Stimulated activated effector memory CD8-positive, alpha-beta T cell treated with anti-CD3 and anti-CD28 coated beads, Interleukin-12 subunit alpha, Interleukin-12 subunit beta, amount 100 ng/mL, for 72 hours (primary cell): ENCODE data around the gene AGER.
"Not testable (repeated sequence)": the region's sequence is repeated elsewhere in the genome, so short reads cannot be mapped to it uniquely, and the experiment has no call there.

Source experiments
- ATAC-seq: fragments of 150-1000 bp; cut with Tn5 transposase; 2 replicates; pipeline ENCODE4 v1.10.0; 2021
- DNase-seq, 2 donors: peaks; one replicate each; pipeline ENCODE4 v3.0.0; 2021 to 2022; ENCODE audit warnings: low spot score in 2 of 2
- H3K27ac Mint-ChIP-seq: one replicate; pipeline ENCODE4 v1.8.0; 2022; ENCODE audit warnings: mild to moderate bottlenecking, mixed read lengths
- H3K36me3 Mint-ChIP-seq: one replicate; pipeline ENCODE4 v1.8.0; 2022; ENCODE audit warnings: mild to moderate bottlenecking, mixed read lengths
- H3K4me1 Mint-ChIP-seq: one replicate; pipeline ENCODE4 v1.8.0; 2022; ENCODE audit warnings: mixed read lengths
- H3K4me3 Mint-ChIP-seq: one replicate; pipeline ENCODE4 v1.8.0; 2022; ENCODE audit warnings: mild to moderate bottlenecking, mixed read lengths
- H3K9me3 Mint-ChIP-seq: one replicate; pipeline ENCODE4 v1.8.0; 2022; ENCODE audit warnings: mixed read lengths

Gene AGER

DNA sequence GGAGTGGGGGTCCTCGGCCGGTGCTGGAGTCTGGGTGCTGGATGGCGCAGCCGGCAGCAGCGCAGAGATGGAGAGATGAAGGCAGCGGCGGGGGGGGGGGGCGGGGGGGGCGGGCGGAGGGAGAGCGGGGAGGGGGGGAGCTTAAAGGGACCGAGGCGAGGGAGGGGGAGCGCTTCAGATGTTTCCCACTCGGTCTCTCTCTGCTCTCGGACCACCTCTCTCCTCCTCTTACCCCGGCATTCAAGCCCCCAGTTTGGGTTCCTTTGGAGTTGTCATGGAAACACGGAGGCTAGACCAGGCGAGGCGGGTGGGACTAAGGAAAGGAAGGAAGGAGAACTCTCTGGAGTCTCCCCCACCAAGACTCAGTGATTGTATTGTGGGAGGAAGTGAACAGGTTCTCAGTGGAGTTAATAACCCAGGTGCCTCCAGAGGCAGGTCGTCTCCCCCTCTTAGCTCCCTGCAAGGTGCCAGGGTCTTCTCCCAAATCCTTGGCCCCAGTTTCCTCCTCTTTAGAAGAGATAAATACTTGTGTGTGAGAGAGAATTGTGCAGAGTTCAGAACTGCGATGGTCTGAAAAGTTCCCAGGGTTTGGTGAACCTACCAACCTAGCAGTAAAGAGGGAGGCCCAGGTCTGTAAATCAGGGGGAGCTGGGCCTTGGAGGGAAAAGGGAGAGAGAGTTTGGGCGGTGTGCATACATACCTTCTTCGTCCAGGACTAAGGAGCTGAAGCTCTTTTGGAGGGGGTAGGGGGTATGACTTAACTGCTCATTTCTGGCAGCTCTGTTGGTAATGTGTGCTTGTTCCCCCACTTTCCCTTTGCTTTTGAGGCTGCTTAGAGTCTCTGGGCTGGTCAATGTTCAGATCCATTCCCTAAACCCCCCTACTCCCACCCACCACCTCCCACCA, 31.9 kb downstream of the AGER start, which contains the start of gene PRRT1:
TSS of gene PRRT1 (minus strand) at position 77 of the 906 bp plus-strand sequence. CDS start 112 bp downstream, outside the sequence.
- Mint-ChIP-seq H3K4me3 (peak within 1 kb of the TSS; percentile 99), H3K9me3 (no peaks in the 10 kb centered on the region), H3K27ac (no peak within 1 kb of the TSS), H3K4me1 (peaks cover 74% of the 10 kb centered on the region), H3K36me3 (peaks cover 24% of the 10 kb centered on the region)
- no peak for DNase-seq
- no peak for ATAC-seq

GRCh38 chr6:32151181-32151862, 32.7 kb downstream of the AGER start:
- Mint-ChIP-seq H3K36me3 (peaks cover 16% of the 10 kb centered on the region), H3K4me1 (peaks cover 80% of the 10 kb centered on the region), H3K4me3 (peak overlapping the region; percentile 16), H3K27ac (no peak overlapping the region), H3K9me3 (no peaks in the 10 kb centered on the region)
- DNase-seq = no peak
- ATAC-seq = no peak

DNA sequence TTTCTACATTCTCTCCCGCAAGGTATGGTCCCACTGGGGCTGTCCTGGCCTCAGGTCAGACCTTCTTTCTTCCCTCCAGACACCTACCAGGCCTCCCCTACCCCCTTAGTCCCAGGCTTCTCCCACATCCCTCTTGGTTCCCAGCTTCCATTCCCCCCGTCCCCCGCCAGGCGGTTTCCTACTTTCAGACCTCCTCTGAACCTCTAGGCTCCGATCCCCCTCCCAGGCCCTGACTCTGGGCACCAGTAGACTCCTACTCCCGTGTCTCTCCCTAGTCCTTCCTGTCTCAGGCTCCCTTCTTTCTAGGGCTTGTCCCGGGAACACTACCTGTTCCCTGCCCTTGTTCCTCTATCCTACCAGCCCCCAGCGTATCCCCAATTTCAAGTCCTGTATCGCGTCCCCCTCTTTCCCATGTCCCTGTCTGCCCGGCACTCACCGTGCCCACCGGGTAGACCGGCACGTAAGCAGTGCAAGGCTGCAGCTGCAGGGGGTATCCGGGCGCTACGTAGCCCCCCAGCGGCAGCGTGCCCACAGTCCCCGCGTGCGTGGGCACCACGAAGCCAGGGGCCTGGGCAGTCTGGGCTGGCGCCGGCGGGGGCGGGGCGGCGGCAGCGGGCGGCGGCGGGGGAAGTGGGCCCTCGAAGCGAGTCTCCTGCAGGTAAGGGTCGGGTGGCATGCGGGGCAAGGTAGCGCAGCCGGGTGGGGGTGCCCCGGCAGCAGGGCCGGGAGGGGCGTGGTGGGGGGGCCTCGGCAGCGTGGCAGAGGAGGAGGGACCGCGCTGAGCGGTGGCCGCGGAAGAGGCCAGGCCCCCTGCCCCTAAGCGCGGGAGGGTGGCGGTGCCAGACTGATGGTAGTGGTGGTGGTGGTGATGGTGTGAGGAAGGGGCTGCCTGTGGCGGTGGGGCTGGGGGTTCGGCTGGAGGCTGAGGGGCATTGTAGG, 33.9 kb downstream of the AGER start:
- no peak overlapping the region for H3K4me3 Mint-ChIP-seq

GRCh38 chr6:32149092-32149755, 34.8 kb downstream of the AGER start:
- DNase-seq = no peak
- peak; percentile 29 for ATAC-seq
- Mint-ChIP-seq H3K4me3 (peak overlapping the region; percentile 75), H3K27ac (peak overlapping the region; percentile 72), H3K4me1 (peaks cover 64% of the 10 kb centered on the region), H3K9me3 (no peaks in the 10 kb centered on the region), H3K36me3 (peaks cover 11% of the 10 kb centered on the region)

More for the DNA sequence above, 33.9 kb downstream of the AGER start:
- no peak overlapping the region for H3K27ac Mint-ChIP-seq
- peaks cover 74% of the 10 kb centered on the region for H3K4me1 Mint-ChIP-seq
- peaks cover 11% of the 10 kb centered on the region for H3K36me3 Mint-ChIP-seq
- DNase-seq (no peak), ATAC-seq (no peak)
- H3K9me3 Mint-ChIP-seq = no peaks in the 10 kb centered on the region

DNA sequence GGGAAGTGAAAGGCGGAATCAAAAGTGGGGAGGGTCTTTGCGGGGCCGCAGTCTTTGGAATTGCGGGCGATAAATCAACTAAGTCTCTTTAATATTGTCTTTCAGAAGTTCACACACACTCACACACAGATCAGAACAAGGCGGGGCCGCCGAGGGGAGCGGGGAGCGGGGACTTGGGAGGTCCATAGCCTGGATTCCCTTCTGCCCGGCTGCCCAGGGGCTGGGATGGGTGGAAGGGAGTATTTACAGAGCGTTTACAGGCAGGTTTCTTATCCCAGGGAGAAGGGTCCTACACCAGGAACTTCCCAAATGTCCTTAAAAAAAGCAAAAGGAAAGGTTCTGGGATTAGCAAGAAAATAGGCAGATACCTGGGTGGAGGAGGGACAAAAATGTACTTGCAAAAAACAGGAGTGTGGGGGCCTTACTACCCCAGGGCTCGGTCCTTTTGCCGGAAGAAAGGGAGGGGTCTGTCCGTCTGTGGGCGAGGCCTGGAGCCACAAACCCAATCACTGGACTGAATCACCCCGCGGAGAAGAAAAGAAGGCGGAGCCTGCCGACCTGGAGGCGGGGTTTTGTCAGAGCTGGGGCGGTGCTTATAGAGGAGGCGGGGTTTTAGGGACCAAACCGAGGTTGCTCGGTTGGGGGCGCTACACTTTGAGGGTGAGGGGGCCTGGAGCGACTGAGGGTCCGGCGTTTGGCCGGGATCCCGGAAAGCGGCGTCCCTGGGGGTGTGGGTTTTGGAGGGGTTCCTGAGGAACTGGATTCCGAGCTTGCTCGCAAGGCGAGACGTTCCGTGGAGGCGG, 35.6 kb downstream of the AGER start:
- Mint-ChIP-seq H3K36me3 (peaks cover 11% of the 10 kb centered on the region), H3K27ac (peak overlapping the region; percentile 72), H3K9me3 (no peaks in the 10 kb centered on the region), H3K4me1 (peaks cover 57% of the 10 kb centered on the region), H3K4me3 (peak overlapping the region; percentile 75)
- DNase-seq (peak; percentile 54 to 81), ATAC-seq (peak; percentile 76)

DNA sequence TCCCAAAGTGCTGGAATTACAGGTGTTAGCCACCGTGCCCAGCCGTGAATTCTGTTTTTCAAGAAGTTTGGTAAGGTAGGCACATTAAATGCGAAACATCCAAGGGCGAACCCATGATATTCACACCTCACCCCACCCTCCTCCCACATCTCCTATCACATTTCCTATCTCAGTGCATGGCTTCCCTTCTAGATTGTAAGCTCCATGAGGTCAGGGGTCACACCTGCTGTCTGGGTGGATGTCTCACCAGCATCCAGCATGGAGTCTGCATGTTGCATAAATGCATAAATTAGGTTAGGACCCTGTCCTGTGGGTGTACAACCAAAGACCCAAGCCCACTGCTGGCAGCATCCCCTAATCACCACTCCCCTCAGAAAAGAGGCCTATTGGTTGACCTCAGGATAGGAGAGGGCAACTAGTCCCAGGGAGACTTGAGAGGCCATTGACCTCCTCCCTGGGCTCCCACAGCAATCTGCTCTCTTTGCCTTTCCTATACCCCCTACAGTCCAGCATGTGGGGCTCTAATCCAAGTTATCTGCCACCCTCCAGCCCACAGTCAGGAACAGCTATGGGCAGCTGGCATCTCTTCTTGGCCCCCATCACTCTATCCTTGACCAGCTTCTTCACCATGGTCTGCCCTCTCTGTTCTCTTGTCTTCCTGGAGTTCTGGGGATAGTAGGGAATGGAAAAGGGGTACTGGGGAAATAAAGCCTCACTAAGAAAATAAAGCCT, 36.5 kb downstream of the AGER start:
- Mint-ChIP-seq H3K4me1 (peaks cover 49% of the 10 kb centered on the region), H3K9me3 (no peaks in the 10 kb centered on the region), H3K27ac (no peak overlapping the region), H3K36me3 (peaks cover 11% of the 10 kb centered on the region), H3K4me3 (peak overlapping the region; percentile 75)
- DNase-seq (no peak), ATAC-seq (no peak)

DNA sequence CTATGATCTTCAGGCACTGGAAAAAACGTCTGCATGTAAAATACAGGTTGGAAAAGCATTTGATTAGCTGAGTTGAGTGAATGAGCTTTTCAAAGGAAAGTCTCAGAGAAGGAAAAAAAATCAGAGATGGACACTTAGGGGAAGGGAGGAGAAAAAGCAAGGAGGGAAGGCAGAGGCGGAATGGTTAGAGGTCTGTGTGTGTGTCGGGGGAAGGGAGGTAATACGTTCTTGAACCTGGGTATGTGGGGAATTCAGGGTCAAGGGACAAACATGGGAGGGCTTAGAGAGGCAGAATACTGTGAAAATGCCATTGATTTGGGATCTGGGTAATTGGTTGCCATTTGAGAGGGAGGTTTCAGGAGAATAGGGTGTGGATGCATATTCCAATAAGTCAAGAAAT, 37.4 kb downstream of the AGER start:
- Mint-ChIP-seq H3K27ac (no peak overlapping the region), H3K4me1 (peaks cover 43% of the 10 kb centered on the region), H3K9me3 (no peaks in the 10 kb centered on the region), H3K4me3 (no peak overlapping the region), H3K36me3 (peaks cover 11% of the 10 kb centered on the region)
- DNase-seq (no peak), ATAC-seq (no peak)

DNA sequence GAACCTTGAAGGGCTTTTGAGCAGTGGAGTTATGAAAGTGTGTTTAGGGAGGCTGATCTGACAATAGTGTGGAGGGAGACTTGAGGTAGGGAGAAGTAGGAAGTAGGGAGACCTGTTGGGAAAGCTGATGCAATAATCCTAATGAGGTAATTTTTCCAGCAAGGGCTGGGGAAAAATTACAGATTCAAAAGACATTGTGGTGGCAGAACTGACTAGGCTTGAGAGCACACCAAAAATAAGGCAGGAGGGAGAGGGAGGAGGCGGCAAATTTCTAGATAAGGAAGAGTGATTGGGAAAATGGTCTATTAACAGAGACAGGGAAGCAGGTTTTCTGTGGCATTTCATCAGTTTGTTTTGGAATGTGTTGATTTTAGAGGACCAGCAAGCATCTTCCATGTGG, 37.8 kb downstream of the AGER start:
- H3K4me3 Mint-ChIP-seq = no peak overlapping the region
- H3K9me3 Mint-ChIP-seq = no peaks in the 10 kb centered on the region
- no peak for ATAC-seq
- H3K27ac Mint-ChIP-seq = no peak overlapping the region
- H3K4me1 Mint-ChIP-seq = peaks cover 39% of the 10 kb centered on the region
- peaks cover 11% of the 10 kb centered on the region for H3K36me3 Mint-ChIP-seq
- DNase-seq = no peak

DNA sequence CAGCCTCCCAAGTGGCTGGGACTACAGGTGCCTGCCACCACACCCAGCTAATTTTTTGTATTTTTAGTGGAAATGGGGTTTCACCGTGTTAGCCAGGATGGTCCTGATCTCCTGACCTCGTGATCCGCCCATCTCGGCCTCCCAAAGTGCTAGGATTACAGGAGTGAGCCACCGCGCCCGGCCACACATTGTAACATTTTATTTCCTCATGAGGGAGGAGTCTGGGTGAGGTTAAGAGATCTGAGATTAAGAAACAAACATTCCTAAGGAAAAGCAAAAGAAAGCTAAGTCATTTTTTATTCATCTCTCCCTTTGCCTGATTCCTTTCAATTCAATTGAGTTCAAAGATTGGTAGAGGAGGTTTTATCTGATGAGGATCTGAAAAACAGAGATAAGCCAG, 39.8 kb downstream of the AGER start:
- not testable (repeated sequence) for H3K9me3 Mint-ChIP-seq, H3K27ac Mint-ChIP-seq, DNase-seq, H3K4me3 Mint-ChIP-seq, ATAC-seq
- peaks cover 26% of the 10 kb centered on the region for H3K4me1 Mint-ChIP-seq
- H3K36me3 Mint-ChIP-seq = peaks cover 11% of the 10 kb centered on the region

DNA sequence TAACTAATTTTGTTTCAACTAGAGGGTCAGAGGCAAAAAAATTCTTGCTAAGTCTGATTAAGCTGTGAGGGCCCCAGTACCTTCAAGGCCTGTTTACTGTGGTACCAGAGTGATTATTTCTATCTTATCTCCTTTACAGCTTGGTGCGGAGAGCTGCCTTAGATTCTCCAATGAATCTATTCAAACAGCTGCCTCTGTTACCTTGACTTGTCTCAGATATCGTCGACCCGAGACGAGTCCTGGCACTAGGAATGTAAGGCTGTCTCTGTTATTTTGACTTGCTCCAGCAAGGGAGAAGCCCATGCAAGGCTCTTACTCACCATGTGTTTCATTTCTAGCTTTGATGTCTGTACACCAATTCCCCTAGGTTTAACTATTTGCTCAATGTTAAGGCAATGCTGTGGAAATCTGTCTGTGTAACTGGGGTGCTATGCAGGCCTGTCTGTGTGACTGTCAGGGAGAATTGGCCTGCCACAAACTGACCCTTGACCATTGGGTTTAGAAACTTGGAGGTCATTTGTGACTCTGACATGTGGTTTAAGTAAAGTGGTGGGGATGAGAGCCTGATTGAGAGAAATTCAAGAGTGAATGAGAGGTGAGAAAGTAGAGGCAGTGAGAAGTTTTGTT, 43.5 kb downstream of the AGER start:
- no peaks in the 10 kb centered on the region for H3K9me3 Mint-ChIP-seq
- no peaks in the 10 kb centered on the region for H3K36me3 Mint-ChIP-seq
- DNase-seq = no peak
- H3K27ac Mint-ChIP-seq = no peak overlapping the region
- ATAC-seq = no peak
- H3K4me3 Mint-ChIP-seq = no peak overlapping the region
- H3K4me1 Mint-ChIP-seq = no peaks in the 10 kb centered on the region

GRCh38 chr6:32139590-32139989, 44.5 kb downstream of the AGER start:
- Mint-ChIP-seq H3K36me3 (no peaks in the 10 kb centered on the region), H3K4me3 (no peak overlapping the region), H3K9me3 (no peaks in the 10 kb centered on the region), H3K27ac (no peak overlapping the region), H3K4me1 (no peaks in the 10 kb centered on the region)
- no peak for DNase-seq
- ATAC-seq = no peak

- H3K4me1 Mint-ChIP-seq = no peaks in the 10 kb centered on the region
- H3K9me3 Mint-ChIP-seq = no peaks in the 10 kb centered on the region
- no peak overlapping the region for H3K4me3 Mint-ChIP-seq
- H3K36me3 Mint-ChIP-seq = no peaks in the 10 kb centered on the region
- no peak overlapping the region for H3K27ac Mint-ChIP-seq
- ATAC-seq (no peak), DNase-seq (no peak)
Measured at GRCh38 chr6:32137454-32137853, 46.6 kb downstream of the AGER start.

DNA sequence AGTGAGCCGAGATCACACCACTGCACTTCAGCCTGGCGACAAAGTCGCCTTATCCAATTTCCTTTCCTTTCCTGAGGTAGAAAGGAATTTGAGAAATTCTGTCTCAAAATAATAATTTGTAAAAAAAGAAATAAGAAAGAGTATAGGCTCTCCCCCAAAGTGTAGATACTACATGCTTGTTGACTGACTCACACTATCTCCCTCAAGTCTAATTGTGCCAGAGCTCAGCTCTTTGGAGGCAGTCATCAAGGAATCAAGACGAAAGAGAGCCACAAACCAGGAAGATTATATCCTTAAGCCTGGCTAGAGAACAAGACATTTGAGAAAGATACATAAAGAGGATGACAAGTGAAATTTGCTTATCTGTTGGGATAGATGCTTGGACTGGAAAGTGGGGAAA, 50.3 kb downstream of the AGER start:
- peaks cover 19% of the 10 kb centered on the region for H3K4me1 Mint-ChIP-seq
- no peak for ATAC-seq
- no peak overlapping the region for H3K4me3 Mint-ChIP-seq
- H3K36me3 Mint-ChIP-seq = peaks cover 6% of the 10 kb centered on the region
- no peak for DNase-seq
- H3K9me3 Mint-ChIP-seq = no peaks in the 10 kb centered on the region
- no peak overlapping the region for H3K27ac Mint-ChIP-seq
